Measurements from ENCODE around the gene MAP2K6. TPM values are rescaled to one million over a fixed set of nuclear protein-coding genes. Genes with fewer than 3 reads are reported as not detected.

MAP2K6 gene
- total RNA-seq, 2 experiments from 2014 or later = 10.3 to 27.6 TPM

GRCh38 chr17:69512946-69513345, 98.4 kb downstream of the MAP2K6 start:
- ChIA-PET CTCF (ENCODE audit: unreplicated experiment) (no interaction called here), POLR2A (interaction anchor here (0.6 to 1.3 kb wide), 4 partner anchors 10 to 303 kb away, joined by 3 to 5 read pairs (median 4); no protein-coding TSS in a partner anchor)
- H3K36me3 ChIP-seq (ENCODE audit: insufficient read depth, low read length) = peaks cover 6% of the 10 kb centered on the region
- no peaks in the 10 kb centered on the region for H3K79me2 ChIP-seq (ENCODE audit: insufficient read depth, low read depth, low read length)
- H3K4me1 ChIP-seq (ENCODE audit: insufficient read depth, low read length, poor library complexity, severe bottlenecking) = peaks cover 17% of the 10 kb centered on the region
- H2AFZ ChIP-seq (ENCODE audit: low read length) = no peak overlapping the region
- no peaks in the 10 kb centered on the region for H4K20me1 ChIP-seq (ENCODE audit: insufficient read depth, low read length)
- H3K4me3 ChIP-seq (ENCODE audit: low read depth, low read length, poor library complexity, severe bottlenecking) = no peak overlapping the region
- DNase-seq (ENCODE audit: low spot score) = no peak
- H3K9me2 ChIP-seq (ENCODE audit: insufficient read depth, low read length) = no peaks in the 10 kb centered on the region
- TF ChIP-seq EZH2phosphoT487 (IDR thresholded peaks at IDR 0.05; ENCODE audit: borderline replicate concordance, low read depth, low read length) = no peak
- no TSS peak for BruUV-seq (replicated peaks)
- no peaks in the 10 kb centered on the region for H3K9me3 ChIP-seq (ENCODE audit: low read length)
- no peak overlapping the region for H3K4me2 ChIP-seq (ENCODE audit: low read length)
- intact Hi-C loops (cut with micrococcal nuclease; ENCODE audit: unreplicated experiment) = no loop called here
- H3K27ac ChIP-seq (ENCODE audit: low read depth, low read length, poor library complexity, severe bottlenecking) = no peak overlapping the region

GRCh38 chr17:69516225-69516624, 101.7 kb downstream of the MAP2K6 start:
- TF ChIP-seq EZH2phosphoT487 (IDR thresholded peaks at IDR 0.05; ENCODE audit: borderline replicate concordance, low read depth, low read length) (no peak), CTCF (conservative IDR thresholded peaks at IDR 0.05; ENCODE audit: low read length) (no peak)
- DNase-seq (ENCODE audit: low spot score) = no peak
- no peaks in the 10 kb centered on the region for H3K9me2 ChIP-seq (ENCODE audit: insufficient read depth, low read length)
- intact Hi-C loops (cut with micrococcal nuclease; ENCODE audit: unreplicated experiment) = no loop called here
- no peak overlapping the region for H3K27ac ChIP-seq (ENCODE audit: low read depth, low read length, poor library complexity, severe bottlenecking)
- BruUV-seq (replicated peaks) = no TSS peak
- peak overlapping the region; percentile 38 for H3K4me3 ChIP-seq (ENCODE audit: low read depth, low read length, poor library complexity, severe bottlenecking)
- H4K20me1 ChIP-seq (ENCODE audit: insufficient read depth, low read length) = no peaks in the 10 kb centered on the region
- peak overlapping the region; percentile 75 for H3K4me2 ChIP-seq (ENCODE audit: low read length)
- CTCF ChIA-PET (ENCODE audit: unreplicated experiment) = interaction anchor here (1.0 to 1.7 kb wide), 2 partner anchors 10 to 16 kb away, joined by 3 to 5 read pairs; no protein-coding TSS in a partner anchor
- H2AFZ ChIP-seq (ENCODE audit: low read length) = no peak overlapping the region
- H3K79me2 ChIP-seq (ENCODE audit: insufficient read depth, low read depth, low read length) = no peaks in the 10 kb centered on the region
- H3K4me1 ChIP-seq (ENCODE audit: insufficient read depth, low read length, poor library complexity, severe bottlenecking) = peaks cover 19% of the 10 kb centered on the region
- H3K9me3 ChIP-seq (ENCODE audit: low read length) = no peaks in the 10 kb centered on the region
- POLR2A ChIA-PET = interaction anchor here (0.7 to 2.7 kb wide), 8 partner anchors 8 to 190 kb away, joined by 3 to 37 read pairs (median 4); no protein-coding TSS in a partner anchor
- peaks cover 30% of the 10 kb centered on the region for H3K36me3 ChIP-seq (ENCODE audit: insufficient read depth, low read length)

- Histone ChIP-seq H3K4me2 (ENCODE audit: low read length) (peak overlapping the region; percentile 75), H2AFZ (ENCODE audit: low read length) (no peak overlapping the region), H3K4me1 (ENCODE audit: insufficient read depth, low read length, poor library complexity, severe bottlenecking) (peaks cover 22% of the 10 kb centered on the region), H3K36me3 (ENCODE audit: insufficient read depth, low read length) (peaks cover 30% of the 10 kb centered on the region), H3K79me2 (ENCODE audit: insufficient read depth, low read depth, low read length) (no peaks in the 10 kb centered on the region), H3K9me3 (ENCODE audit: low read length) (no peaks in the 10 kb centered on the region), H3K4me3 (ENCODE audit: low read depth, low read length, poor library complexity, severe bottlenecking) (peak overlapping the region; percentile 38), H3K27ac (ENCODE audit: low read depth, low read length, poor library complexity, severe bottlenecking) (peak overlapping the region; percentile 39), H4K20me1 (ENCODE audit: insufficient read depth, low read length) (no peaks in the 10 kb centered on the region), H3K9me2 (ENCODE audit: insufficient read depth, low read length) (no peaks in the 10 kb centered on the region)
- ChIA-PET CTCF (ENCODE audit: unreplicated experiment) (interaction anchor here (1.7 kb wide), 1 partner anchor 10 kb away, joined by 5 read pairs; no protein-coding TSS in a partner anchor), POLR2A (interaction anchor here (0.7 to 2.7 kb wide), 9 partner anchors 8 to 191 kb away, joined by 3 to 37 read pairs (median 3); no protein-coding TSS in a partner anchor)
- no TSS peak for BruUV-seq (replicated peaks)
- TF ChIP-seq CTCF (conservative IDR thresholded peaks at IDR 0.05; ENCODE audit: low read length) = no peak
- no peak for TF ChIP-seq EZH2phosphoT487 (IDR thresholded peaks at IDR 0.05; ENCODE audit: borderline replicate concordance, low read depth, low read length)
- peak; percentile 61 for DNase-seq (ENCODE audit: low spot score)
- intact Hi-C loops (cut with micrococcal nuclease; ENCODE audit: unreplicated experiment) = no loop called here
These were observed 102.4 kb downstream of the MAP2K6 start for GRCh38 chr17:69516911-69517310.

Measured in OCI-LY7 (cell line).